ENCODE results near the gene CHST2.

GRCh38 chr3:143146486-143147274 lies 27.1 kb downstream of the CHST2 start:
- TF ChIP-seq CTCF (IDR thresholded peaks at IDR 0.05) (no peak), EZH2phosphoT487 (IDR thresholded peaks at IDR 0.05) (no peak)
